ENCODE data around the gene KCNMA1. TPM values are rescaled to one million over a fixed set of nuclear protein-coding genes. Genes with fewer than 3 reads are reported as not detected.

The KCNMA1 gene
- total and polyA plus RNA-seq, 9 of the 15 experiments (the other 6 are each of a cell fraction or from before 2014, with no cell fraction given), result 0.01 to 0.95 (median 0.15) TPM; not detected in 4

DNA sequence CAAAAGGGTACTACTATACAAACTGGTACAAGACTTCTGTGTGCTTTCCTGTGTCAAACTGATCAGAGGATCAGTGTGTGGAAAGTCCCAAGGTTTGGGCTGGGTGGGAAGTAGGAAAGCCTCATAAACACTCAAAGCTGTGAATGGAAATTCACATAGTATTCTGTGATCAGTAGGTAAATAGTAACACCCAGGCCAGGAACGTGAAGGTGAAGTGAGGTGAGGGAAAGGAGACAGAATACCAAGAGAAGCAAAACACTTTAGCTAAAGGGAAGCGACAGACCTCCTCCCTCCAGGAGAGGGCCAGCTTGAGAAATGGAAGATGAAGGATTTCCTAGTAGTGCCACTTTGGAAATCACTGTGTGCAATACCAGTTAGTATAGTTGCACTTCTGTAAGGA lies 451.9 kb downstream of the KCNMA1 start (continued):
- TF ChIP-seq, protein P1, sequence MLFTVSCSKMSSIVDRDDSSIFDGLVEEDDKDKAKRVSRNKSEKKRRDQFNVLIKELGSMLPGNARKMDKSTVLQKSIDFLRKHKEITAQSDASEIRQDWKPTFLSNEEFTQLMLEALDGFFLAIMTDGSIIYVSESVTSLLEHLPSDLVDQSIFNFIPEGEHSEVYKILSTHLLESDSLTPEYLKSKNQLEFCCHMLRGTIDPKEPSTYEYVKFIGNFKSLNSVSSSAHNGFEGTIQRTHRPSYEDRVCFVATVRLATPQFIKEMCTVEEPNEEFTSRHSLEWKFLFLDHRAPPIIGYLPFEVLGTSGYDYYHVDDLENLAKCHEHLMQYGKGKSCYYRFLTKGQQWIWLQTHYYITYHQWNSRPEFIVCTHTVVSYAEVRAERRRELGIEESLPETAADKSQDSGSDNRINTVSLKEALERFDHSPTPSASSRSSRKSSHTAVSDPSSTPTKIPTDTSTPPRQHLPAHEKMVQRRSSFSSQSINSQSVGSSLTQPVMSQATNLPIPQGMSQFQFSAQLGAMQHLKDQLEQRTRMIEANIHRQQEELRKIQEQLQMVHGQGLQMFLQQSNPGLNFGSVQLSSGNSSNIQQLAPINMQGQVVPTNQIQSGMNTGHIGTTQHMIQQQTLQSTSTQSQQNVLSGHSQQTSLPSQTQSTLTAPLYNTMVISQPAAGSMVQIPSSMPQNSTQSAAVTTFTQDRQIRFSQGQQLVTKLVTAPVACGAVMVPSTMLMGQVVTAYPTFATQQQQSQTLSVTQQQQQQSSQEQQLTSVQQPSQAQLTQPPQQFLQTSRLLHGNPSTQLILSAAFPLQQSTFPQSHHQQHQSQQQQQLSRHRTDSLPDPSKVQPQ (CRISPR knock-in tag; IDR thresholded peaks at IDR 0.05; ENCODE audit: borderline replicate concordance), result no peak
- TF ChIP-seq ZNF79 (CRISPR knock-in tag; IDR thresholded peaks at IDR 0.05; ENCODE audit: low read depth), result no peak

DNA sequence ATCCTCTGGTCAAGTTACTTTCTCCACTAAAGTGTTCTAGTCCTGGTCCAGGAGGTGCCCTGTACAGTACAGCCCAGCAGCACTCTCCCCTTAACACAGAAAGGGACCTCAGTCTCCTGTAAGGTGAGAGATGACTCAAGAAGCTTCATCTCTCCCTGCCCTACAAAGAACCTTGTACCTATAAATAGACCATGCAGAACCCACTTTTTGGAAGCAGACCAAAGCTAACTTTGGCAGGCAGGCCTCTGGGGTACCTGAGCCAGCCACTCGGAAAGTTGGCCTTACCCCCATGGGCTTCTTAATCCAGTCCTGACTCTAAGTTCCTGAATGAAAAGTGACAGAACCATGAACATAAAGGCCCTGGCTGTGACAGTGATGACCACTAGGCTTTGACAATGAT lies 454.8 kb downstream of the KCNMA1 start:
- no peaks in the 10 kb centered on the region for H3K36me3 ChIP-seq (ENCODE audit: control insufficient read depth, insufficient read depth, low read length)
- no peaks in the 10 kb centered on the region for H3K79me2 ChIP-seq (ENCODE audit: control insufficient read depth, insufficient read depth, low read length)
- BruUV-seq (replicated peaks), result no TSS peak
- in situ Hi-C loops (cut with MboI) (no loop called here), intact Hi-C loops (cut with micrococcal nuclease) (no loop called here)
- TF ChIP-seq CBFA2T3 (IDR thresholded peaks at IDR 0.05) (no peak), HDAC6 (IDR thresholded peaks at IDR 0.05; ENCODE audit: low read depth, low read length) (no peak), ARHGAP35 (IDR thresholded peaks at IDR 0.05; ENCODE audit: partially characterized antibody) (no peak)
- TF ChIP-seq, protein P2, sequence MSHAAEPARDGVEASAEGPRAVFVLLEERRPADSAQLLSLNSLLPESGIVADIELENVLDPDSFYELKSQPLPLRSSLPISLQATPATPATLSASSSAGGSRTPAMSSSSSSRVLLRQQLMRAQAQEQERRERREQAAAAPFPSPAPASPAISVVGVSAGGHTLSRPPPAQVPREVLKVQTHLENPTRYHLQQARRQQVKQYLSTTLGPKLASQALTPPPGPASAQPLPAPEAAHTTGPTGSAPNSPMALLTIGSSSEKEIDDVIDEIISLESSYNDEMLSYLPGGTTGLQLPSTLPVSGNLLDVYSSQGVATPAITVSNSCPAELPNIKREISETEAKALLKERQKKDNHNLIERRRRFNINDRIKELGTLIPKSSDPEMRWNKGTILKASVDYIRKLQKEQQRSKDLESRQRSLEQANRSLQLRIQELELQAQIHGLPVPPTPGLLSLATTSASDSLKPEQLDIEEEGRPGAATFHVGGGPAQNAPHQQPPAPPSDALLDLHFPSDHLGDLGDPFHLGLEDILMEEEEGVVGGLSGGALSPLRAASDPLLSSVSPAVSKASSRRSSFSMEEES (CRISPR knock-in tag; IDR thresholded peaks at IDR 0.05), result no peak
- H3K9me1 ChIP-seq (ENCODE audit: control insufficient read depth, insufficient read depth, low read length), result no peaks in the 10 kb centered on the region
- no peak for FAIRE-seq
- no peak overlapping the region for H3K4me2 ChIP-seq (ENCODE audit: insufficient read depth, low read length)
- H3K4me3 ChIP-seq, result no peak overlapping the region
- no peak overlapping the region for H2AFZ ChIP-seq (ENCODE audit: low read depth, low read length)
- H3K4me1 ChIP-seq (replicated peaks in 1 of 2; ENCODE audit: control insufficient read depth in 2 of 2, insufficient read depth in 2 of 2, low read length in 2 of 2), result no peaks in the 10 kb centered on the region
- no peak overlapping the region for H3K9ac ChIP-seq (ENCODE audit: insufficient read depth in 1 of 2, low read depth in 2 of 2, low read length in 2 of 2)
- H3K9me3 ChIP-seq (replicated peaks; ENCODE audit: control insufficient read depth, insufficient read depth, low read depth, low read length), result no peaks in the 10 kb centered on the region
- DNase-seq (ENCODE audit: extremely low read depth in 1 of 4, low spot score in 3 of 4), result no peak
- H3K27me3 ChIP-seq (ENCODE audit: control insufficient read depth in 2 of 2, insufficient read depth in 2 of 2, low read length in 2 of 2), result peaks cover 11 to 17% of the 10 kb centered on the region in 2 experiments; a peak in 4 of 5 replicates
- 0% methylated on average over 1 of the region's 1 CpG for WGBS (ENCODE audit: insufficient coverage, low coverage, missing lambda C conversion rate)
- no peak overlapping the region for H3K27ac ChIP-seq (ENCODE audit: extremely low read depth, low read depth, low read length)
- POLR2A ChIA-PET, result no interaction called here
- CTCF ChIA-PET (ENCODE audit: low intra/inter-chr PET ratio), result no interaction called here
- no peak for ATAC-seq
- no peaks in the 10 kb centered on the region for H4K20me1 ChIP-seq (replicated peaks; ENCODE audit: control insufficient read depth, insufficient read depth, low read length)
